HG03354 (cell line): ENCODE results near the gene PMM2.
"Not testable (repeated sequence)": the region's sequence is repeated elsewhere in the genome, so short reads cannot be mapped to it uniquely, and the experiment has no call there.

Experiments used
- ATAC-seq: cut with Tn5 transposase; IDR thresholded peaks from one replicate; pipeline ENCODE4 v1.9.1; 2021; ENCODE audit warnings: mild to moderate bottlenecking; ENCODE audit not compliant: unreplicated experiment, poor library complexity, severe bottlenecking

The PMM2 gene

GRCh38 chr16:8777217-8777616 lies 20.4 kb upstream of the PMM2 start:
- ATAC-seq: no peak

- no peak for ATAC-seq
Observed at GRCh38 chr16:8781797-8782196, 15.8 kb upstream of the PMM2 start.

DNA sequence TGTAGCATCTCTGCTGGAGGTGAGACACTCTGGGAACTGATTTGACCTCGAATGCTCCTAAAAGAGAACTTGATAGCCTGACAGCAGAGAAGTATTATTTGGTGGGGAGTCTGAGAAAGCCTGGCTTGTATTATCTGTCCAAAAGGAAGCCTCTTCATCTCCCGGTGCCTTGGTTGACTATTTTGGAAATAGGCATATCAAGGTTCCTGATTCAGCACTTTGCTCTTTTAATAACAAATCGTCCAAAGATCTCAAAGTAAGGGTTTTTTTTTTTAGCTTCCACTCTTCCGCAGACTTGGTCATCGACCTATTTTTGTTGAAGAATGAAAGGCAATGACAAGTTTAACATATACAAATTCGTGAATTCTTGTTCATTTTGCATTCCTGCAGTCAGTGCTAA lies 15.0 kb upstream of the PMM2 start:
- ATAC-seq: no peak

DNA sequence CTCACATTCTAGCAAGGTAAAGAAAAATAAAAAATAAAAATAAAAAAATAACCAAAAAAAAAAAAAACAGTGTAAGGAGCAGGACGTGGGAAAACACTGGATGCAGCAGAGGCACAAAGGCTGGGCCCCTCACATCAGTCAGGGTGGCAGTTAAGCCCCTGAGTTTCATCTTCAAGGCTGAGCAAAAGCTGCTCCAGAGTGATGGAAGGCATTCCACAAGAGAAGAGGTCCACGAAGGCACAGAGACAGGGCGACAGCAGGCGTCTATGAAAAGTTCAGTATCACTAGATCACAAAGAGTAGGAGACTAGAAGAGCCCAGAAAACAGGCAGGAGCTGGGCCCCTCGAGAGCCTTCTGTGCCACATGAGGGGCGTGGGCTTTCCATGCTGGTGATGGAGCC lies 12.2 kb upstream of the PMM2 start:
- no peak for ATAC-seq

DNA sequence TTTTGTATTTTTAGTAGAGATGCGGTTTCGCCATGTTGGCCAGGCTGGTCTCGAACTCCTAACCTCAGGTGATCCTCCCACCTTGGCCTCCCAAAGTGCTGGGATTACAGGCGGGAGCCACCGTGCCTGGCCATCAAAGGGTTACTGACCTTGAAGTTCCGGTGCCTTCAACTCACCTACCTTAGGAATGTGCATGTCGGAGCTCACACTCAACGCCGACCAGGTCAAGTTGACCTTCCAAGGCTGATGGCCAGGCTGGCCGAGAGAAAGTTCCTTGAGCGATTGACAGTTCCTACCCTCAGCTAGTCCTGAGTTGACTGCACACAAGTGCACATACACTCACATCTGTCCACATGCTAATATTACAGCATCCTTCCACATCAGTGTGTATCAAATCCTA lies 11.3 kb upstream of the PMM2 start:
- not testable (repeated sequence) for ATAC-seq

GRCh38 chr16:8788578-8789172 lies 9.0 kb upstream of the PMM2 start:
- ATAC-seq: no peak

GRCh38 chr16:8795091-8795490 lies 2.5 kb upstream of the PMM2 start:
- ATAC-seq: no peak

GRCh38 chr16:8795818-8796217 lies 1.8 kb upstream of the PMM2 start:
- ATAC-seq: no peak

- no peak for ATAC-seq
Observed at GRCh38 chr16:8796469-8797363, 923 bp upstream of the PMM2 start.

DNA sequence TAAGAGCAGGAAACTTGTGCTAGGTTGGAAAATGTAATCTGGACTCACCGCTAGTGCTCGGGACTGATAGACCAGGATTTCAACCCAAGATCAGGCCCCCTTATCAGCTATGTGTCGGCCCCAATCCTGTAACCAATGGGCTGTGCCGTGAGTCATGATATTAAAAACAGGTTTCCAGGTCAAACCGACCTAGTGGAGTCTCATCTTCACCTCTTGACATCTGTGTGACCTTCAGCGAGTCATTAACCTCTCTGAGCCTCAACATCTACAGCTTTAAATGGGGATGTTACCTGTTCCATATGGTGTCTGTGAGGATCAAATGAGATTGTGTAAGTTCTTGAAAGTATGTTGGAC lies 512 bp downstream of the PMM2 start:
- peak; percentile 13 for ATAC-seq

- no peak for ATAC-seq
Observed at GRCh38 chr16:8798535-8799157, 1.0 kb downstream of the PMM2 start.

DNA sequence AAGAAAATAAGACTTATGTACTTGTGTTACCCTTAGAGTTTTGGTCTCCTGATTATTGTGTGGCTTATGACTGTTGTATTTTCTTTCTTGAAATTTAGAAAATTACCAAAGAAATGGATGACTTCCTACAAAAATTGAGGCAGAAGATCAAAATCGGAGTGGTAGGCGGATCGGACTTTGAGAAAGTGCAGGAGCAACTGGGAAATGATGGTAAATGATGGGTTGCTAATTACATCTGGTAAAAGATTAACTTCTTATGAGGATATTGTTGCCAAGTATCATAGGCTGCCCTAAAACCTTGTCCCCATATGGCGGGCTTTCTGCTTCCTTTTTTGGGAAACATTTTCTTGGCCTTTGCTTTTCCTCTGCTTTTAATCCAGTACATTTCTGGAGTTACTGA lies 4.1 kb downstream of the PMM2 start:
- no peak for ATAC-seq

GRCh38 chr16:8803733-8804132 lies 6.1 kb downstream of the PMM2 start:
- not testable (repeated sequence) for ATAC-seq

- no peak for ATAC-seq
Observed at GRCh38 chr16:8804313-8804712, 6.7 kb downstream of the PMM2 start.

DNA sequence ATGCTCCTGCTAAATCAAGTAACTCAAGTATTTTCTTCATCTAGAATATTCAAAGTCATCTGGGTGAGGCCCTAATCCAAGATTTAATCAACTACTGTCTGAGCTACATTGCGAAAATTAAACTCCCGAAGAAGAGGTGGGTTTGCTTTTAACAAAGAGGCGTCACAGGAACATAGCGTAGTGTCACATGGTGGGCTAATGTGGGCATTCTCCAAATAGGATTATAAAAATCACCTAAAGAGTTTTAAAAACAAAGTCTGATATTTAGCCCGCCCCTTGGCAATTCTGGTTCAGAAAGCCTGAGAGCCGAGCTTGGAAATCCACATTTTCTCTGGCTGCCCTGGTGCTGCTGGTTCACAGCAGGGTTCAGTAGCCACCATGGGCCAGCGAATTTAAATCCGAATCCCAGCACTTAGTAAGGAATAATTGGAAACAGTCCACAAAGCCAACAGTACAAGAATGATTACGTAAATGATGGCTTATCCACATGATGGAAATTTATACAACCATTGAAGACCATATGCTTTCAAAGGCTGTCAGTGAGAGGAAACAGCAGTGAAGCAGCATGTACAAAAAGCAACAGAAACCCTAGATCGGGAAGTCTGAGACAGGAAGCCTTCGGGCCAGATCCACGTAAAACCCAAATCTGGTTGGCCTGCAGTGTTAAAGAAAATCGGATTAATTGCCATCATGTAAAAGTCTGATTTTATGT lies 8.8 kb downstream of the PMM2 start:
- ATAC-seq: no peak

DNA sequence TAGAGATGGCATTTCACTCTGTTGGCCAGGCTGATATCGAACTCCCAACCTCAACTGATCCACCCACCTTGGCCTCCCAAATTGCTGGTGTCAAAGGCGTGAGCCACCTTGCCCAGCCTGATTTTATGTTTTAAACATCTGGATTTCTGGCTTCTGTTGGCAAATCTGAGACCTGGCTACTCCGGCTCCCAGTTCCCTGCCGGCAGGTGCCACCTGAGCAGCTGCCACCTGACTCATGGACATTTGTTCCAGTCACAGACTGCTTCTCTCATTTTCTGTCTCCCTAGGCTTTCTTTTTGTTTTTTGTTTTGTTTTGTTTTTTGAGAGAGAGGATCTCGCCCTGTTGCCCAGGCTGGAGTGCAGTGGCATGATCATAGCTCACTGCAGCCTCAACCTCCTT lies 9.6 kb downstream of the PMM2 start:
- ATAC-seq: no peak

- no peak for ATAC-seq
Observed at GRCh38 chr16:8808009-8808408, 10.4 kb downstream of the PMM2 start.

- no peak for ATAC-seq
Observed at GRCh38 chr16:8808613-8809353, 11.1 kb downstream of the PMM2 start.

DNA sequence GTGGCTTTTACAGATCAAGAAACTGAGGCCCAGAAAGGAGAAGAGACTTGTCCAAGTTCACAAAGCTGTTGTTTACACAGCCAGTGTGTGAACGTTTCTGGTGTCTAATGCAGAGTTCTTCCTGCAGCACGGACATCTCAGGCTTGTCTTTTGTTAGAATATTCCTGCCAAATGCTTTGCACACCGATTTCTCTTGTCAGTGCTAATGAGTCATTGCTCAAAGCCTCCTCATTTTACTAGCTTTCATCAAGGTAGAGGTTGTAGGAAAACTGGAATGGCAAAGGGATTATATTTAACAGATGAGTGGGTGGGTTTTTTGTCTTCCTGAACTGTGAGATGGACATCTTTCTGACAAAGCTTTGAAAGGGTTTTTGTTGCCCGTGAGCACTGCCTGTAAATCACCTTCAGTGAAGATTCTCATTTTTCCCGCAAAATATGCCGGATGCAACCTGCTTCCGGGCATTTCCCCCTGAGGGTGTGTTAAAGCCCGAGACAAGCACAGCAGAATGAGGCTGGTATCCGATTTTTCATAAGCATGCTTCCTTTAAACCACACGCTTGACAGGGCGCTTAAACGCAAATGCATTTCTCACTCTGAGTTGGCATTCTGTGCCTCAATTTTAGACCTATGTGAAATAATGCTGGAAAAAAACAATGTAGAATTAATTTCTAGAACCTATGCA lies 14.7 kb downstream of the PMM2 start:
- ATAC-seq: no peak
